ENCODE measurements around the gene APP.
"Not testable (repeated sequence)": the region's sequence is repeated elsewhere in the genome, so short reads cannot be mapped to it uniquely, and the experiment has no call there.

APP gene

DNA sequence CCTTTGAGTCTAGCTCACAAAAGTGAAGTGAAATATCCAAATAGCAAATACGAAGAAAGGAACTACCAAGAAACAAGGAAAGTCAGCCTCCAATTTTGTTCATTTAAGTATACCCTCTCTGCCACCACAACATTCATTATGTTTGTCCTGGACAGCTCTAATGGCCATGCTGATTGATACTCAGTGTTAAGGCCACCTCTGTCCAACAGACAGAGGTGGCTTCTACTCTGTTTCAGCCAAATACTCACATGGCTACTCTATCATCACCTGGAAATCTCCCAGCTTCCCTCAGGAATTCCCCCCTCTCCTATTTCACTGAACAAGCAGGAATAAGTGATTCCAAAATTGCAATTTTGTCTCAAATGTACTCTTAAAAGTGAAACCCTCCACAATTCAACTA is 10.7 kb downstream of the APP start:
- no peak for DNase-seq

DNA sequence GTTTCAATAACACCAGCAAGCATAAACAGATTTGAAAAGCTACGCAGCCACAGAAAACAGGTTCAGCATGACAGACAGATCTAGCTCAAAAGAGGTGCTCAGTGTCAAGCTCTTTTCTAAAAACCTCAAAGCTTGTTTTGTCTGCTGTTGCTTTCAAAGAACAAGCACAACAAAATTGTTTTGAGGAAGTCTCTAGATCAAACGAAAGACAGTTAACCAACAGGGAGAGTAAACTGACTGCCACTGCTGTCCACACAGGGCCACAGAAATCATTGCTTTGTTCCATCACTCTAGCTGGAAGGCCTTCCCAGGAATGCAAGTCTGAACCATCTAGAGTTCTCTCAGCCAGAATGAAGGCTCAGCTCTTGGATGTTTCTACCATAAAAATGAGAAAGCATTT is 12.8 kb downstream of the APP start:
- no peak for DNase-seq

DNA sequence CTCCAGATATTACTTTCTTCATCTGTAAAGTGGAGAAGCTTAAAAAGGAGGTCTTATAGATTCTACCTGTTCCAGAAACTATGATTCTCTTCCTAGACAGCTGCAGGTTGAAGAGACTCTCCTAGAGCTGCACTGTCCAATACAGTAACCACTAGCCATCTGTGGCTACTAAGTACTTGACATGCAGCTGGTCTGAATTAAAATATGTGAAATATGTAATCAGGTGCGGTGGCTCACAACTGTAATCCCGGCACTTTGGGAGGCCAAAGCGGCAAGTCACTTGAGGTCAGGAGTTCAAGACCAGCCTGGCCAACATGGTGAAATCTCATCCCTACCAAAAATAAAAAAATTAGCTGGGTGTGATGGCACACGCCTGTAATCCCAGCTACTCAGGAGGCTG is 15.8 kb downstream of the APP start:
- DNase-seq, result no peak

DNA sequence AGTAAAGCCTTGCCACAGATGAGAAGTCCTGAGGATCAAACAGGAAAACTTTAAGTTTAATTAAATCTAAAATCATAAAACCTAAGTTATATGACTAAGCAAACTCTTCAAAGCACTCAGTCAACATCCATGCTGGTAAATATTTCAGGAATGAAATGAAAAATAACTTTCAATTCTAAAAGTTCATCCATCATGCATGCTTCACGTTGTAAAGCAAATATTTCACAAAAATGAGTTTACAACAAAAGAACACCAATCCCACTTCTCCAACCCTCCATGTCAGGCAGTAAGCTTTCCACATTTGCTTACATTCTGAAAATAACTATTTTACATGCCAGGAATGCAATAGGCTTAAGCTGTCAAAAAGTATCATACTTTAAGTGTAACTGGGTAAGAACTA is 16.8 kb downstream of the APP start:
- DNase-seq, result no peak

DNA sequence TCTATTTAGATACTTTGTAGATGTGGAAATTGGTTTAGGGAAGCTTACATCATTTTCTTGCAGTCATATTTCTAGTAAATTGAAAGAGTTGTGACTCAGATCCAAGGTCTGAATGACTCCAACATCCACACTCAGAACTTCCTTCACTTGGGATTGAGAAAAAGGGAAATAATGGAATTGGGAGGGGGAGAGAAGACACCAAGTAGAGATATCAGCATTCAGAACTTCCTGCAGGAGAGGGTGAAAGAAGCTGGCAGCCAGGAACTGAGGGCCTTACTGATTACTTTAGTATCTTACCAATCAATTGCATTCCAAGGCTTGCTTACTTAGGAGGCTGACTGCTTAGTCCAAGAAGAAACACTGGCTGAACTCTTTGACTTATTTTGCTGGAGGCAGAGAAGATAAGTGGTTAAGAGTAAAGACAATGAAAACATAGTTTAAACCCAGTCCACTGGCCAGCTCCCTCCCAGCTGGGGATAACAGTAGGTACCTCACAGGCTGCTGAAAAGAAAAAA is 21.7 kb downstream of the APP start:
- no peak for DNase-seq

DNA sequence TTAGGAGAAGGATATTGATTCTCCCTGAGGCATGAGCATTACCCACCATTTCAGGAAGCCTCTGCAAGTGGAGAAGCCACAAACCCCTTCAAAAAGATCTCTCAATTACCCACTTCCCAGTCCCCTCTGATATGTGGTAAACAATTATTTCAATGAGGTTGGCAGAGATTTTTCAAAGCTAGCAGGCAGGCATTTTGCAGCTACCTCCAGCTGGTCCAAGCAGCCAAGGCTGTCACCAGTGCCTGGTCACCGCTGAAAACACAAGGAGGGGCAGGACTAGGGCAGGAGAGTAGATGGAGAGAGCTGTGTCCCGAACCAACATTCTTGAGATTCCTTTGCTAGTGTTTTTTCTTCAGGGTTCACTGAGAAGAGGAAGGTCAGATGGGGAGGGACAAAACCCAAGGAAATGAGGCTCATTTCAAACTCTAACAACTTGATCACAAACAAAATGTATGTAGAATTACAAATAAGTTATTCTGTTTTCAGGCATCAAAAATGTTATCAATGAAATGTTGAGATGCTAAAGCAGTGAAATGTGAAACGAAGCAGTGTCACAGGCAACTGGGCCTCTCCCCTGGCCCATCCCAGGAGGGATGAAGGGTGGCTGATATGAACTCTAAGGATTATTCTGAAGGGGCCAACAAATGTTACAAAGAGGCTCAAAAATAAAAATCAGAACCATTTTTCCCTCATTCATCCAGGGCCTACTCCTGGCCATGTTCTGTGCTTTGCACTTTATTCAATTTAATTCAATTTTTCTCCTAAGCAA is 22.3 kb downstream of the APP start:
- no peak for DNase-seq

DNA sequence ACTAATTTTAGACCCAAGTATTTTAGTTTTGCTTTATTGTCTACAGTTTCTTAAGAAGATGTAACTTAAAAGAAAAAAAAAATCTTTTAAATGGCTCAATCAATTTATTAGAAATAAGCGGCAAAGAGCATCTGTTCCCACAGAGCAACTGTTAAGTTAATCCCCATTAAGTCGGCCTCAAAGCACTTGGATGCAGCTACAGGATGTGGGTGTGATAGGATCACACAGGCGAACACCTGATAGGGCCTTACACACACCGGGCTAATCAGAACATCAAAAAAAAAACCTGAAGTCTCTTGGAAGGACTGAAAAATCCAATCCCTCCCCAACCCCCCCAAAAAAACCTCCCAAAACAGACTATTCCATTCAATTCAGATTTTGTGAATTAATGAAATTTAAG is 23.0 kb downstream of the APP start:
- no peak for DNase-seq

DNA sequence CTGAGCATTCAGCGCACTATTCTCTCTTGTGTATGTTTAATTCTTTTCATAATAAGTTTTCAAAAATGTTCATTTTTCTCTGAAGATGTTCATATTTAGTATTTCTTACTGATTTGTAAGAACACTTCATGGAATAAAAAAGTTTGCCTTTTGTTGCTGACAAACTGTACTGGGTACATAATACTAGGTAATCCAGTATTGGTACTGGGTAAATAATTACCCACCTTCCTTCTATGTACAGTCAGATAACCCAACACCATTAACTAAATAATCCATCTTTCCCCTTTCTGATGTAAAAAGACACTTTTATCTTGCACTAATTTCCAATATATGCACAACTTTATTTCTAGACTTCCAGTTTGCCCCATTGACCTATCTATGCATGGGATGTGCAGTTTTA is 23.9 kb downstream of the APP start:
- DNase-seq, result no peak

DNA sequence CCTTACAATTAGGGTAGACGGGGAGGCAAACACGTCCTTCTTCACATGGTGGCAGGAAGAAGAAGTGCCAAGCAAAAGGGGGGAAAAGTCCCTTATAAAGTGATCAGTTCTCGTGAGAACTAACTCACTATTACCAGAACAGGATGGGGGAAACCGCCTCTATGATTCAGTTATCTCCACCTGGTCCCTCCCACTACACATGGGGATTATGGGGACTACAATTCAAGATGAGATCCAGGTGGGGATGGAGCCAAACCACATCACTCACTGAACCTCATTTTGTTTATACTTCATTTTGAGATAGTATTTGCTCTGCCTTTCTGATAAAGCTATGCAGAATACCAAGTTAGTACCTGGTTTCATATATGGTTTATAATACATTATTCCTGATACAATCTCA is 26.5 kb downstream of the APP start:
- DNase-seq, result no peak

DNA sequence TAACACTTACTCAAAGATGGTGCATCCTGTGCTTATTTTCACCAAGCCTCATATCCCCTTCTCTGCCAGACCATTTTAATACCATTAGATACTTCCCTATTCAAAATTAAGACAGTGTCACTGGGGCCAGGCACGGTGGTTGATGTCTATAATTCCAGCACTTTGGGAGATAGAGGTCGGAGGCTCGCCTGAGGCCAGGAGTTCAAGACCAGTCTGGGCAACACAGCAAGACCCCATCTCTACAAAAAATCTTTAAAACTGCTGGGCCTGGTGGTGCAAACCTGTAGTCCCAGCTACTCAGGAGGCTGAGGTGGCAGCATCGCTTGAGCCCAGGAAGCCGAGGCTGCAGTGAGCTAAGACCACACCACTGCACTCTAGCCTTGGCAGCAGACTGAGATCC is 28.2 kb downstream of the APP start:
- no peak for DNase-seq

DNA sequence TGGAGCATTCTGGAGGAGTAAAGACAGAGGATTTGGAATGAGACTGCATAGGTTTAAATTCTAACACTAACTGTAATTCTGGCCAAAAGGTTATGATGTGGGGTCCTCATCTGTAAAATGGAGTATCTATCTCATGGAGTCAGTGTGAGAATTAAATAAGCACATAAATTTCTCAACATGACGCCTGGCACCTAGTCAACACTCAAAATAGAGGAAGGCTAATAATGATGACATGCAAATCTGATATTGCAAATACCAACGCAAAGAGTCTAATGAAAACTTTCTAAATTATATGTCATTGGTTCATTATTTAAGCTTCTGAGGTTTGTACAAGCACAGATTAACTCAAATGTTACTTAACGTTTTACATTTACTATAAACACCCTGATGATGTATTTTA is 29.6 kb downstream of the APP start:
- no peak for DNase-seq

DNA sequence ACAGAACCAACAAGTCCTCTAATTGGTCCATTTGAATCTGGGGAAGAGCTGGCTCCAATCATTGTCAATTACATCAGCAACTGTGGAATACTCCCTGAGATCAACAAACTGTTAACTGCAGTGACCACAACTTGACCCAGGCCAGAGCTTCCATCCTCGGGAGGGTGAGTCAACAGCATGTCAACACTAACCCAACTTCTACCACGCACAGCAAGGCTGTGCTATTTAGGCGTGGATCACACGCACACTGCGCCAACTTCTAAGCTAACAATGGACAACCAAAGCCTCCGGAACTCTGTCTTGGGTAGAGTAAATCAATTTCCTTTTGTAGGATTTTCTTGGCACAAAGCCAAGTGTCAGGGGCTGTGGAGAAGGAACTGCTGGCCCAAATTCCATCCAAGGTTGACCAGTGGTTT is 30.4 kb downstream of the APP start:
- no peak for DNase-seq

DNA sequence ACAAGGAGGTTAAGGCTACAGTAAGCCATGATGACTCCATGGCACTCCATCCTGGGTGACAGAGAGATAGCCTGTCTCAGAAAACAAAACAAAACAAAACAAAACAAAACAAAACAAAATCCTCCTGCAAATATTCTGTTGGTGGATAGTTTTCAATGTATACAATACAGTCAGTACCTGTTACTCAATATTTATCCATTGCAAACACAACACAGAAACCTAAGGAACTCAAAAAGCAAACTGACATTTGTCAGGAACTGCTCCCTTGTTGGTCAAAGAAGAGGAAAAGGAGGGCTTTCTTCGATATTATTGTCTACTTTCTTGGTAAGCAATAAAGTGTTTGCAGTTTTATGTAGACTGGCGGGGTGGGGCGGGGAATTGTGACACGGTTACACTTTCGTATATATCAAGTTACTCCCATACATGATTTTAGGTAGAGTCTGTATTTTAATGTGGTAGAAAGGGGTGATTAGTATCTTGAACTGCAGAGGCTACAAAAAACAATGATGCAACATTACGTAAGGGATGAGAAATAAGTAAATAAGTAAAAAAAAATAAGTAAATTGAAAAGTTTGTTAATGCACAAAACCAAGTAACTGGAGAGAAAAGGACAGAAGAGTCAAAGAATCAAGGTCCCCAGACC is 31.8 kb downstream of the APP start:
- DNase-seq, result no peak

DNA sequence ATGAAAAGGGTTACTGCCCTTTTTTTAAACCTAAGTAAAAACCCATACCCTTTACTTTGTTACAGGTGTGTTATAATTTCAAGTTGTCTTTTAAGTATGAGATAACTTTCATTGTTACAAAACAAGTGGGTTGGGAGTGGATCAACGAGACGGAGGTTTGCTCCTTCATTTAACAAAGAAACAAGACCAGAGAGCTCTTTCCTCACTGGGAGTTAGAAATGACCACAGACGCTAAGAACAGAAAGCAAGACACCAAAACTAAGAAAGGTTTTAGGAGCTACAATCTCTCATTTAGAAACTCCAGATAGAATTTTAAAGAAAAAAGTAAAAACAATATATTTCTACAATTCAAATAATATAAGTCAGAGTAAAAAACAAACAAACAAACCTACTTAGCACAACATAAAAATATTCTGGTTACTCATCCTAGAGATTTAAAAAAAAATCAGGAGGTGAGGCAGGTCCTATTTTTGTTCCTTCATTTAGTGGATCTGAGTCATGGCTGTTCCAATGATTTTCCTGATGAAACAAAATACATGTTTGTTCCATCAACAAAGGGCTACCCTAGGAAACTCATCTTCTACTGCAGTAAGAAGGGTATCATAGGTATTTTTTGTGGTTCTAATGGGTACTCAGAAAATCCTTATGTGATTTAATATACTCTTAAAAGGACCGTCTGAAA is 33.0 kb downstream of the APP start:
- no peak for DNase-seq

DNA sequence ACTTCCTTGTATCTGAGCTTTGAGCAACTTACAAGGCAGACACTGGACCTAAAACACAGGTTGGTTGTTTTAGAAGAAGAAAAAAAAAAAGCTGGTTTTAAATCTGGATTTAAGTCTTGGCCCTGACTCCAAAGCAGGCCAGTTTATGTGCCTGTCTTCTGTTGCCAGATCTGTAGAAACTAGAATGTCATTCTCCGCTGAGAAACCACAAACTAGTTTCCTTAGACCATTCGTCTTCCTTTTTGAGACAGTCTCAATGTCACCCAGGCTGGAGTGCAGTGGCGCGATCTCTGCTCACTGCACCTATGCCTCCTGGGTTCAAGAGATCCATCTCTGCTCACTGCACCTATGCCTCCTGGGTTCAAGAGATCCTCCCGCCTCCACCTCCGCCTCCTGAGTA is 33.9 kb downstream of the APP start:
- no peak for DNase-seq

DNA sequence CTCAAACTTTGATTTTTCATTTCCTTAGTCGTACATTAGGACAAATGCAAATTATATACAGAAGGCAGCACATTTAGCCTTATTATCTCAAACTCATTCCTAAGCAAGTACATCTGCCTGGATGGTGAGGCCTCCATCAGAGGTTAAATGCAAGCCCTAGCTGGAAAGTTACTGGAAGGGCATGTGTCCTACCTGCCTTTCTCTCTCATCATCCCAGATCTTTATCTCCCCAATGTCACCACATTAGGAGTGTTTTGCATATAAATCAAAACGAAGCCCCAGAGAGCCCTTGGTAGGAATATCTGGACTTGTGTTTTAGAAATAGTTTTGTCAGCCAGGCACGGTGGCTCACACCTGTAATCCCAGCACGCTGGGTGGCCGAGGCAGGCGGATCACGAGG is 35.0 kb downstream of the APP start:
- no peak for DNase-seq

DNA sequence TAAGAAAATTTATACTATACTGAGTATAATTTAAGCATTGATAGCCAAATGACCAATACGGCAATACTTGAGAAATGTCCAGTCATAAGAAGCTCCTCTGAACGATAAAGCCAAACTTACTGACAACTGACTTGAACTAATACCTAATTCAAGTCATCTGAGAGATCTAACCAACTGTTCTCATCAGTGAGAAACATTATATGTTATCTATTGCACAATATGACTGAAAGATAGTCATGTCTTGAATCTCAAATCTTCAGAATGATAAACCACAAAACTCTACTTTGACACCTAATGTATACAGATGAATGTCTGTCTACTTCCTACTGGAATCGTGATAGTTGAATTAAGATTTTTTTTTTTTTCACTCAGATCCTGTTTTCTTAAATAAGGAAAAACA is 39.0 kb downstream of the APP start:
- no peak for DNase-seq

DNA sequence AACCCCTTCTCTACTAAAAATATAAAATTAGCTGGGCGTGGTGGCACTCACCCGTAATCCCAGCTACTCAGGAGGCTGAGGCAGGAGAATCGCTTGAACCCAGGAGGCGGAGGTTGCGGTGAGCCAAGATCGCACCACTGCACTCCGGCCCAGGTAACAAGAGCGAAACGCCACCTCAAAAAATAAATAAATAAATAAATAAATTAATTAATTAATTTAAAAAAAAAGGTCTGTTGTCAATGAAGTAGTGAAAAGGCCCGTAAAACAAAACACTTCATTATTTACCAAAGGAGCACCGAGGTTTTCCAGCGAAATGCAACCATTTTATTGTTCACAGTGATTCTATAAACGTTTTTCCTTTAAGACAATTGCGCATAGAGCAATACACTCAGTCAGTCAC is 39.5 kb downstream of the APP start:
- DNase-seq, result not testable (repeated sequence)

DNA sequence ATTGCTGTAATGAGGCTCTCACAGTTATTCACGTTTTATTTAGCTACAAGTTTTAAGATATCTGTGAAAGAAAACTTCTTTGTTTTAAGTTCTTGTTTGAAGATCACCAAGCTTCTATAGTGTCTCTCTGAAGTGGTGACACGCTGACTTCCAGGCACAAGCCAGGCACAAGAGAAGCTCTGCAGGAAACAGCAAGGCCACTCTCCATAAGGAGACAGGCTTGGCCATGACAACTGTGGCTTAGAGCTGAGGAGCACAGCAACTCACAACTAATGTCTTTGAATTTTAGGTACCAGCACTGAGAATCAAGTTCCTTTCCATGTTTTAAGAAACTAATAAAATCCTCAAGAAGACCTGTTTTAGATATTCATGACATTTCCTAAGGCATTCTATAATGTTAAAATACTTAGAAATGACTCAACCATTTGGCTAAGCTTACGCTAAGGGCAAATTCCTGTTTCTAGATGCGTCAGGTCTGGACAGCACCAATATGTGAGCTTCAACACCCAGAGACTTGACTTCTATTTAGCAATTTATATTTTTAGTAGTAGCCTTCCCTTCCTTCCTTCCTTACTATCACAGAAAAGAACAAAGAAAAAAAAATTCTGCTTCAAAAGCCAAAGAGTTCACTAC is 40.2 kb downstream of the APP start:
- no peak for DNase-seq

DNA sequence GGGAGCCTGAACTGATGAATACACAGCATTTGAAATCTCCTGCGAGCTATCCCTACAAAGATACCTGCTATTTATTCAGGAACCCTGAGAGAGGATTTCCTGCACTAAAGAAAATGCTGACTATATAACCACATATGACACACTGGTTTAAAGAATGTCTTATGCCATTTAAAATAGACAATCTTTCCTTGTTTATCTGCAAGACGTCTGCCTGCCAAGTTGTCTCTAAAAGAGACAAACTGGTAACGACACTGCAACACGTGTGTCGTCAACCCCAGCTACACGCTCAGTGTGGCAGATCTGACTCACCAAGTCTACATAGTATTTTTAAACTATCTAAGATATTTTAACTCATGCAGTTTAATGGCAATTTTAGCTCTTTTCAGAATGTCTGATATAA is 42.7 kb downstream of the APP start:
- DNase-seq, result no peak

DNA sequence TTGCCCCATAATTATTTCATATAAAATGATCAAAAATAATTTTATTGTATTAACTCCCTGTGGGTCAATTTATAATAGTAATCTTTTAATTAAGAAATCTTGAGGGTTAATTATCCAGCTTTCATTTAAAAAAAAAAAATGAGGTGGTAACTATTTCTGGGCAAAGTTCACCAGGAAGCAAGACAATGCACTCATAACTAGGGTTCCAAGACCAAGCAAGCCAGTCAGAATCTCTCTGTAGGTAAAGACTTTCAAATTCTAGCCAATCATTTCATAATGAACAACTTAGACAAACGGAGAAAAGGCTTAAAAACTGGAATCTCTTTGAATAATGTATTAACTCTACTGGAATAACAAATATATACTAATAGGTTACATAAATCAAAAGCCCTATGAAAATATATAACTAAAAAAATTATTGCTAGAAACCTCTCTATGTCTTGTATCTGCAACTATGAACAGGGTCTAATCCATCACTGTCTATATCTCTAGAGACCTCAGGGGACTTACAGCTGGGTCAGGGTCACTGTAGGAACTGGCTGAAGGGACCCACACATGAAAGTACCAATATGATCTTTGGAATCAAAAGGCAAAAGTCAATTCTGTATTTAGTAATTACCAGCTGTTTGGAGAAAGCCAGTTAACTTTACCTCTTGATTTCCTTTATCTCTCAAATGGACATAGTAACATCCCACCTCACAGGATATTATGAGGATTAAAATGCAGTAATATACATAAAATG is 43.3 kb downstream of the APP start:
- no peak for DNase-seq

DNA sequence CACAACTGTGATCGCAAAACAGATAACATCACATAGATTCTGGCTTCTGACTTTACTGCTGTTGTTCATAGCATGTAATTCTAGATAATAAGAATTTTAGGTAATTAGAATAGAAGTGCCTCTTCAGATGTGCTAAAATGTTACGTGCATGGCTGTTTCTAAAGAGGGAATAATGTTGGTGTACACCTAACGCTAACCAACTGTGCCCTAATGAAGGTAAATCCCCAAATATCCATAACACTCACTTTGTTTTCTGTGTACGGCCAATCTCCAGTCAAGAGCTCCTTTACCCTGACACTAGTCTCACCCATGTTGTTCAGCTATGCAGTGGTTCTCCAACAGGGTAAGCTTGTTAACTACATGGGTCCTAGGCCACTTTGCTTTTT is 44.4 kb downstream of the APP start:
- no peak for DNase-seq
